Heart left ventricle (tissue), 13 donors: ENCODE results near the gene PTPRM.

ENCODE experiments used
- CTCF ChIP-seq, 12 donors: fragments of 200-600 bp; sonication (generic) in 4 of 12; IDR thresholded peaks; one replicate each; pipeline versions ENCODE4 v1.5.0 to v1.8.0; 2018 to 2022; ENCODE audit warnings: antibody characterized with exemption in 12 of 12, mild to moderate bottlenecking in 5 of 12
- POLR2A ChIP-seq, 2 donors: fragments of 450-650 bp; IDR thresholded peaks; one replicate each; pipeline ENCODE4 v1.6.1; 2017; ENCODE audit warnings: antibody characterized with exemption in 2 of 2, mild to moderate bottlenecking in 2 of 2, moderate library complexity in 2 of 2
- donor health status: ischemic (EF 13 %, LVEDD 7.1; RV severe dilation, severe dysfunction).
- donor health status: DM: no; HTN: yes; CAD: no.
- donor health status: DM: no; HTN: no; CAD: no.
- donor health status: ischemic (EF 25% LVEDD 6.9; RV normal size, moderate dysfunction).
- donor health status: ischemic (EF 25% LVEDD 5.7; RV mildly dilated, moderate dysfunction).
- donor health status: ischemic (EF 35%, LVEDD 5.7; RV mildly dilated, moderate dysfunction).
- donor health status: nonischemic (EF 11% LVEDD 7.7; RV severe dilation, severe dysfunction).
- donor health status: DM: yes; HTN: yes; CAD: no.
- donor health status: PGD.
- donor health status: ischemic (EF 29% LVEDD 5.4; RV normal size, mild dysfunction).
- donor health status: nonischemic (EF 23%, LVEDD 6.1; RV moderate dilation, normal function).

- TF ChIP-seq CTCF (IDR thresholded peaks at IDR 0.05) (no peak), POLR2A (IDR thresholded peaks at IDR 0.05) (no peak)
Observed at GRCh38 chr18:8019600-8019999, 452.5 kb downstream of the PTPRM start.
